ENCODE measurements around the gene CXCL8.

Gene CXCL8

DNA sequence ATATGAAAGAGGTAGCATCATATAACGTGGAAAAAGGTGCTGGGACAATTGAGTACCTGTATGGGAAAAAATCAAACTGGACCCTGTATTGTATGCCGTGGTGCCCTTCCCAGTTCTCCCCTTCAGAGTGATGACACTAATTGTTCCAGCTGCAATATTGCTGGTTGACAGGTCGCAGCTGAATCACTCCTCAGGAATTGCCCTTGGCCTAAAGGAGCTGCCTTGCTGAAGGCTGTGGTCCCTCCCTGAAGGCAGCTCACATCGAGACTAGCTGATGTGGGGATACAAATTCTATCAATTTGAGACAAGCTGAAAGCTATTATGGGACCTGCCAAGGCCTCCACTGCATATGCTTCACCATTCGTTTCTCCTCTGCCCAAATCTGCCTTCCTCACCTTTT lies 39.3 kb upstream of the CXCL8 start:
- H3K4me3 ChIP-seq (ENCODE audit: low read length), result no peak overlapping the region
- peak; percentile 68 for DNase-seq (ENCODE audit: low read depth)
- TF ChIP-seq CTCF (IDR thresholded peaks at IDR 0.05; ENCODE audit: insufficient read depth, low read depth, low read length, missing control alignments), result no peak

GRCh38 chr4:73702796-73703287 lies 37.5 kb upstream of the CXCL8 start:
- peak; percentile 39 for DNase-seq (ENCODE audit: low read depth)
- H3K4me3 ChIP-seq (ENCODE audit: low read length), result no peak overlapping the region
- TF ChIP-seq CTCF (IDR thresholded peaks at IDR 0.05; ENCODE audit: insufficient read depth, low read depth, low read length, missing control alignments), result no peak

GRCh38 chr4:73703320-73703719 lies 37.0 kb upstream of the CXCL8 start:
- DNase-seq (ENCODE audit: low read depth), result no peak
- no peak overlapping the region for H3K4me3 ChIP-seq (ENCODE audit: low read length)
- no peak for TF ChIP-seq CTCF (IDR thresholded peaks at IDR 0.05; ENCODE audit: insufficient read depth, low read depth, low read length, missing control alignments)

DNA sequence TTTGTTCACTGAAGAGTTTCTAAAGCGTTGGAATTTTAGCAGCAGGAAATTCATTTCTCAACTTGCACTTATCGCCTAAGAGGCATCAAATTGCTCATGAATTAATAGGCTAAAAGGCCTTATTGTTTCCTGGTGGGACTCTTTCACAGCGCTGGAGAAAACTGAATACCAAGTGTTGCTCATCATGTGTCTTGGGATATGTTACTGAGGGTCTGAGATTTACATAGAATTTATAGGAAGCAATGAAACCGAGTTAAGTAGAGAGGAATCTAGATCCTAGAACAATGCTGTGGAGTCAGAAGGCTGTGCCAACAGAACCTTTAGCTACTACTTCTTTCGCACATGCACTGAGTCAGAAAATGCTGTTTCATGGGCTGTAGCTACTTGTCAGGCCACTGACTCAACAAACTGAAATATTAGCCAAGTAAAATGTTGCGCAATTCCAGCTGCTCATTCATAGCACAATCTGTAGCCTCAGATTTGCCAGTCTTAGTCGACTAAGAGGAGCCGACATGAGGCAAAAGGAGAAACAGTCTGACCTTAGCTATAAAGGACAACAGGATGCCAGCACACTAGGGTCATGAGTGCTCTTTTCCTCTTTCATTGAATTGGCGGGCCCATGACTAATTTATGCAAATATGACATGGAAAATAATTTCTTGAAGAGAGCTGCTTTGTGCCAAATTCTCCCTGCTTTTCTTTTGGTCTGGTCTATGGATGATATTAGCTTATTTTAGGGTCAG lies 35.9 kb upstream of the CXCL8 start:
- no peak for TF ChIP-seq CTCF (IDR thresholded peaks at IDR 0.05; ENCODE audit: insufficient read depth, low read depth, low read length, missing control alignments)
- peak; percentile 99 for DNase-seq (ENCODE audit: low read depth)
- H3K4me3 ChIP-seq (ENCODE audit: low read length), result no peak overlapping the region

DNA sequence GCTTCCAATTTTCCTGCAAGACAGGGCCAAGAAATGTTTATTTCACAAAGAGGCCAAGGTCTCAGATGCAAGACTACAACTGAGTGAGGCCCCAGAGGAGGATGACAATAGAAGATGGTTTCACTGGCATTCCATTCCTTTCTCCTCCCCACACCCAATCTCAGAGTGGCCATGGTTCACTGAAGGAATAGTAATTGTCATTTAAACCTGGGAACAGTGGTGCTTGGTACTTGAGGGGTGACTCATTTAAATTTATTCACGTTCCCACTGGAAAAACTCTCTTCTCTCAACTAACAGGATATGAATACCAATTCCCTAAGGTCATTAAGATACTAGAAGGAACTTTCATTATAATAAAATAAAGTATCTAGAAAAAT lies 35.3 kb upstream of the CXCL8 start:
- TF ChIP-seq CTCF (IDR thresholded peaks at IDR 0.05; ENCODE audit: insufficient read depth, low read depth, low read length, missing control alignments), result no peak
- DNase-seq (ENCODE audit: low read depth), result peak; percentile 75
- H3K4me3 ChIP-seq (ENCODE audit: low read length), result no peak overlapping the region

DNA sequence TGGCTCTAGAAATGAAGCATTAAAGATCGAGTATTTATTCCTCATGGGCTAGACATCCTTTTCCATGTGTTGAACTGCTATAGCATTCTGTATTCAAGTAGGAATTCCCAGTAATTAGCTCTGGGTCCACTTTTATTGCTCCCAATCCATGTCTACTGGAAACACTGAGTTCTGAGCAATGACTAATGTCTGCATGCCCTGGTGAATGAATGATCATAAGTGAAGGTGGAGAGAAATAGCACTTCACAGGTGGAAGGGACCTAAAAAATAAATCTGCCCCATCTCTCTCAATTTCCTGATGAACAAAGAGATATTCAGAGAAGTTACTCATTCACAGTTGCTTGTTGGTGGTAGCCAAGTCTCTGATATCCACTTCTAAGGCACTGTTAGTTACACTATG lies 34.6 kb upstream of the CXCL8 start:
- no peak for TF ChIP-seq CTCF (IDR thresholded peaks at IDR 0.05; ENCODE audit: insufficient read depth, low read depth, low read length, missing control alignments)
- no peak overlapping the region for H3K4me3 ChIP-seq (ENCODE audit: low read length)
- DNase-seq (ENCODE audit: low read depth), result no peak

DNA sequence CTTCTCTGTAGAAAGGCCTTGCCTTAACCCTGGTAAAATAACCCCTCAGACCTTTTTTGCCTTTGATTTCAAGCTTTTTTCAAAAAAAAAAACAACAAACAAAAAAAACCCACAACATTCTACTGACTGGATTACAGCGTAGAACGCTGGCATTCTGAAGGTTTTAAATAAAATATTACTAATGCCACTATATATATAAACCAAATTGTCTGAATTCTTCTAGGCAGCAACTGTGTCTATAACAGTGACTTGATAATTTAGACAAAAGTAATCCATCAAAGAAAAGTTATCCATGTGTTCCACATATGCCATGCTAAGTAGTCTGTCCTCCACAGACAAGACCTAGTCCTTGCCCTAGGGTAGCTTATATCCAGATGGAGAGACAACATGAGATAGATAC lies 33.6 kb upstream of the CXCL8 start:
- no peak overlapping the region for H3K4me3 ChIP-seq (ENCODE audit: low read length)
- DNase-seq (ENCODE audit: low read depth), result no peak
- no peak for TF ChIP-seq CTCF (IDR thresholded peaks at IDR 0.05; ENCODE audit: insufficient read depth, low read depth, low read length, missing control alignments)
